Rectal smooth muscle tissue (tissue), 1 donor: Measurements from ENCODE around the gene CRYZL1.

Experiments used
- H3K27ac ChIP-seq: one replicate; pipeline ENCODE4 v1.7.0; 2013; ENCODE audit warnings: low read depth, low read length, inconsistent platforms
- H3K27me3 ChIP-seq: one replicate; pipeline ENCODE4 v1.7.0; 2013; ENCODE audit warnings: low read length; ENCODE audit not compliant: control insufficient read depth, insufficient read depth
- H3K36me3 ChIP-seq: one replicate; pipeline ENCODE4 v1.7.0; 2013; ENCODE audit warnings: low read length; ENCODE audit not compliant: control insufficient read depth, insufficient read depth
- H3K4me1 ChIP-seq: one replicate; pipeline ENCODE4 v1.7.0; 2013; ENCODE audit warnings: low read length; ENCODE audit not compliant: control insufficient read depth, insufficient read depth
- H3K4me3 ChIP-seq: one replicate; pipeline ENCODE4 v1.7.0; 2013; ENCODE audit warnings: low read length
- H3K9ac ChIP-seq: one replicate; pipeline ENCODE4 v1.7.0; 2013; ENCODE audit warnings: low read length

Gene CRYZL1

DNA sequence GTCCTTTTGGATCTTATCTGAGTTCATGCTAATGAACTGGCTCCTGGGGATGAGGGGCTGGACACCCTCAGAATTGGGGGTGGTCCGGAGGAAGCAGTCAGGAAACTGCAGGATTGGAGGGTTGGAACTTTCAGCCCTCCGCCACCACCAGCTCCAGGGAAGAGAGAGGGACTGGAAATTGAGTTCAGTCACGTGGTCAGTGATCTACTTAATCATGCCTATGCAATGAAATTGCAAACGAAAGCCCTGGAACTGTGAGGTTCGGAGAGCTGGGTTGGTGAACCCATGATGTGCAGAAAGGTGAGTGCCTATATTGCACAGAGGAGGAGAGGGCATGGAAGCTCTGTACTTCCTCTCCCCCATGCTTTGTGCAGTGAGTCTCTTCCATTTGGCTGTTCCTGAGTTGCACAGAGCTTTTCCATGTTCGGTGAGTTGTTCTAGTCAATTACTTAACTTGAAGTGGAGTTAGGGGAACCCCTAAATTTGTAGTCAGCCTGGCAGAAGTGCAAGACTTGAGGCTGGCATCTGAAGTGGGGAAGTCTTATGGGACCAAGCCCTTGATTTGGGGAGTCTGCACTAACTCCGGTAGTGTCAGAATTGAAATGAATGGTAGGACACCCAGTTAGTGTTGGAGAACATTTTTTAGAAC, 17.5 kb upstream of the CRYZL1 start:
- H3K27me3 ChIP-seq = no peaks in the 10 kb centered on the region
- no peak overlapping the region for H3K4me3 ChIP-seq
- H3K9ac ChIP-seq = no peak overlapping the region
- H3K27ac ChIP-seq = no peak overlapping the region
- H3K4me1 ChIP-seq = no peaks in the 10 kb centered on the region
- no peaks in the 10 kb centered on the region for H3K36me3 ChIP-seq

DNA sequence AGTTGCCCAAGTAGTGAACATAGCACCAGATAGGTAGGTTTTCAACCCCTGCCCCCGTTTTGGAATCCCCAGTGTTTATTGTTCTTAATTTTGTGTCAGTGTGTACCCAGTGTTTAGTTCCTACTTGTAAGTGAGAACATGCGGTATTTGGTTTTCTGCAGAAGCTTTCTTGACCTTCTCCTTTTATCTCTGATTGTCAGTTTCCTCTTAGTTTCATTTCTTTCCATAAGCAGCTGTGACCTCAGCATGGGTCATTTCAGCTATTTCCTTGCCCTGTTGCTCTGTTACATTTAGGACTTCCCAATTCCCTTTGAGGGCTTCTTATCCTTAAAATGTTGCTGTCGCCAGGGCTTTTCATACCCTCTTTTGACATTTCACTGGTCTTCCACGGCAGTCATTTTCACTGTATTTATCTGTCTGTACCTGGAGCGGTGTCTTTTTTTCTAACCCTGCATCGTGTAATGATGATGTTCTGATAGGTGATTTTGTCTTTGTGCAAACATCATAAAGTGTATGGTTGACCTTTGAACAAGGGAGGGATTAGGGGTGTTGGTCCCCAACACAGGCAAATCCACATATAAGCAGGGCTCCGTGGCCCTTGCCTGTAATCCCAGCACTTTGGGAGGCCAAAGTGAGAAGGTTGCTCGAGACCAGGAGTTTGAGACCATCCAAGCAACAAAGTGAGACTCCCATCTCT, 15.7 kb upstream of the CRYZL1 start:
- Histone ChIP-seq H3K27me3 (no peaks in the 10 kb centered on the region), H3K9ac (no peak overlapping the region), H3K4me3 (peak overlapping the region; percentile 35), H3K36me3 (no peaks in the 10 kb centered on the region), H3K4me1 (no peaks in the 10 kb centered on the region), H3K27ac (no peak overlapping the region)

DNA sequence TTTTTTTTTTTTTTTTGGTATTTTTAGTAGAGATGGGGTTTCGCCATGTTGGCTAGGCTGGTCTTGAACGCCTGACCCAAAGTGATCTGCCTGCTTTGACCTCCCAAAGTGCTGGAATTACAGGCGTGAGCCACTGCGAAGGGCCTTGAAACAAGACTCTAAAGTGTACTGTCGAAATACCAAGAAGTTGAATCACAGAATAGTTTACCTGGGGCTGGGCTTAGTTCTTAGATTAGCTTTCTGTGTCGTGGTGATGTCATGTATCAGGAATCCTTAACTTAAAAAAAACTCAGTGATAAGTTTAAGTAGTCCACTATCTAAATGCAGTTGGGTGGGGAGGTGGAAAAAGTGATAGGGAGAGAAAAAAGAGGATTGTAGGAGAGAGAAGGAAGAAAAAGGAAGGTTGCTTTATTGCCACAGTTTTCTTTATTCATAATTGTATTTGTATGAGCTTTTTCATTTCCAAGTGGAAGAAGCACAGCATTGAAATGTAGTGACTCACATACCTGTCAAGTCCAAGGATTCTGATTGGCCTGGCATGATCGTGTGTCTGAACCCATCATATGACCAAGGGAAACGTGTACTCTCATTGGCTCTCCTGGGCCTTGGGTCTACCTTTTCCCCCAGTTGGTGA, 14.2 kb upstream of the CRYZL1 start:
- Histone ChIP-seq H3K36me3 (no peaks in the 10 kb centered on the region), H3K9ac (no peak overlapping the region), H3K27ac (no peak overlapping the region), H3K4me1 (no peaks in the 10 kb centered on the region), H3K27me3 (no peaks in the 10 kb centered on the region), H3K4me3 (no peak overlapping the region)

DNA sequence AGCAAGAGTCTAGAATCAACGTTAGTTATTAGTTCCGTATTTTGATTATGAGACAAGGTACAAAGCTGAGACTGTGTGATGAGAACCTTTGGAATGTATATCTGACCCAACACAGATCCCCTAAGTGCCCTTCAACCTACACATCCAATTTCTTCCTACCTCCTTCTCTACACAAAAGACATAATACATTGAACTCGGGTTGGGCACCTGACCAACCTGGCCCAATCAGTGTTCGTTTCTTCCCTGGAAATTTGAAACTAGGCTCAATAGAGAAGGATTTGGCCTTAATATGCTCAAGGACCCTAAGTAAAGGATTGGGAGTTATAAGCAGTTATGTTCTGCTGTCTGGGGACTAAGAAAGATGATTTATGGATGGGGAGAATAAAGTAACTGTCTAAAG, 12.9 kb upstream of the CRYZL1 start:
- Histone ChIP-seq H3K27ac (no peak overlapping the region), H3K27me3 (no peaks in the 10 kb centered on the region), H3K36me3 (no peaks in the 10 kb centered on the region), H3K9ac (no peak overlapping the region), H3K4me1 (no peaks in the 10 kb centered on the region), H3K4me3 (no peak overlapping the region)

DNA sequence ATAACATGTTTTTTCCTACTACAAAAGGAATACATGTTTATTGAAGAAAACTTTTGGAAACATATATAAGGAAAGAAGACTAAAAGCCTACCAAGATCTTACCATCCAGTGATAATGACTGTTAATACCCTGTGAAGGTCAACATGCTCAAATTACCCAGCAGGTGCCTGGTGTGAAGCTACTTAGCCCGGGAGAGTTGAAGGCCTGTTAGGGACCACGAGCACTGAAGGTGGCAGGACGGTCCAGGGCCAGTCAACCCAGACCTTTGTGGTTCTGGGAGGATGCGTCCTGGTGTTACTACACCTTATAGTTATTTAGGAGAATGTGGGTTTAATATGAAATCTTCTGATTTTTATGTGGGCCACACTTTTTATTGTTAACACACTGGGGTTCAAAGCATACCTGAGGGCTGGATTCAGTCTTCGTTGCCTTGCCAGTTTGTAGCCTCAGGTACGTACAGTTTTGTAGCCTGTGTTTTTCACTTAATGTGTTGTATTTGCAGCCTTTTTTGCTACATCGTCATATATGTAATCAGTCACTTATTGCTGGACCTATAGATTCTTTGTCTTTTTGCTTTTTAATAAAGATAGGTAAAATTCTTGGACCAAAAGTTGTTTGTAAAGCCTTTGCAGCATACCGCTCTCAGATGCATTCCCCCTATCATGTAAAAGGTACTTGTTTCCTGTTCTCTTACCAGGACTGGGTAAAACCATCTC, 10.6 kb upstream of the CRYZL1 start:
- no peak overlapping the region for H3K27ac ChIP-seq
- H3K4me3 ChIP-seq = no peak overlapping the region
- H3K36me3 ChIP-seq = no peaks in the 10 kb centered on the region
- no peaks in the 10 kb centered on the region for H3K27me3 ChIP-seq
- H3K4me1 ChIP-seq = no peaks in the 10 kb centered on the region
- no peak overlapping the region for H3K9ac ChIP-seq

DNA sequence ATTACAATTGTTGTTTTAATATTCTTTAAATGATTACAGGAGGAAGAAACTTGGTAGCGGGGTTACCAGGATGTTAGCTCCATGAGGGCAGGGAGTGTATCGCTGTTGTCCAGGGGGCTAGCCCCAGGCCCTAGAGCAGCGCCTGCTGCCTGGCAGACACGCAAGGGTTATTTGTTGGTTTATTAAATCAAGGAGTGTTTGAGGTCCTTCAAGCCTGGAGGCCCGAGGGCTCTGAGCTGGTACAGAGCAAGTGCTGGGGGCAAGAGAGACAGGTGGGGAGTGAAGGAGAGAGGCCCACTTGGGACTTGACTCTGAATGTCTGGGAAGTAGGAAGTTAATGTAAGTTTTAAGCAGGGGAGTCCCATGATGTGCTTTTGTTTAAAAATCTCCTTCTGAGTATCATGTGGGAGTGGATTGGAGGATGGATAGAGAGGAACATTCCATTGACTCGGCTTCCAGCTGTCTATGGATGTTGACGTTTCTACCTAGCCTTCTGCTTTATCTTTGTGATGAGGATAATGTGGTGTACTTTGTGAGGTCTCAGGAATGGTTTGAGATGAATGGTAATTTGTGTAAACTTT, 9.5 kb upstream of the CRYZL1 start:
- Histone ChIP-seq H3K27ac (no peak overlapping the region), H3K36me3 (no peaks in the 10 kb centered on the region), H3K4me1 (no peaks in the 10 kb centered on the region), H3K27me3 (no peaks in the 10 kb centered on the region), H3K9ac (no peak overlapping the region), H3K4me3 (no peak overlapping the region)

DNA sequence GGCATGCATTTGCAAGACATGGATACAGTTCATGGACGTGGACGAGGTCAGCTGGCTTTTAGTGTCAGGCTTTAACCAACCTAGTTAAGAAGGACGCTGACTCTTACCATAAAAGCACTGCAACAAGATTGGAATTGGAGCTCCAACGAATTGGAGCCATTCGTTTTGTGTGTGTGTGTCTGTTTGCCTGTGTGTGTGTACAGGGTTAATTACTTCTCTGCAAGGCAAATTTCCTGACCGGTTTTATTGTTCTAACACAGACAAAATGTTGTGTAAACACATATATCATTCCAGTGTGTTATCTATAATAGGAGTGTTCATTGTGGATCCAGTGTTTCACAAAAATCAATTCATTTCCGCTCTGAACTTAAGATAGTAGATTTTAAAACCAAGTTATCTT, 8.7 kb upstream of the CRYZL1 start:
- no peaks in the 10 kb centered on the region for H3K27me3 ChIP-seq
- H3K27ac ChIP-seq = no peak overlapping the region
- no peak overlapping the region for H3K9ac ChIP-seq
- H3K36me3 ChIP-seq = no peaks in the 10 kb centered on the region
- H3K4me3 ChIP-seq = no peak overlapping the region
- H3K4me1 ChIP-seq = no peaks in the 10 kb centered on the region

DNA sequence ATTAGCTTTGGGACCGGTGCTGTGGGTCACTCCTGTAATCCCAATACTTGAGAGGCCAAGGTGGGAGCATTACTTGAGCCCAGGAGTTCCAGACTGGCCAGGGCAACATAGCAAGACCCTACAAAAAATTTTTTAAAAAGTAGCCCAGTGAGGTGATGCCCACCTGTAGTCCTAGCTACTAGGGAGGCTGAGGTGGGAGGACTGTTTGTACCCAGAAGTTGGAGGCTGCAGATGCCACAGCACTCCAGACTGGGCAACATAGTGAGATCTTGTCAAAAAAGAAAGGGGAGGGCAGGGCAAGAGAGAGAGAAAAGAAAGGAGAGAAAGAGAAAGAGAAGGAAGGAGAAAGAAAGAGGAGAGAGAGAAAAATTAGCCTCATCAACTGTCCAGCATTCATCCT, 7.0 kb upstream of the CRYZL1 start:
- H3K4me1 ChIP-seq = peaks cover 5% of the 10 kb centered on the region
- H3K4me3 ChIP-seq = no peak overlapping the region
- H3K36me3 ChIP-seq = no peaks in the 10 kb centered on the region
- no peak overlapping the region for H3K27ac ChIP-seq
- no peak overlapping the region for H3K9ac ChIP-seq
- no peaks in the 10 kb centered on the region for H3K27me3 ChIP-seq

DNA sequence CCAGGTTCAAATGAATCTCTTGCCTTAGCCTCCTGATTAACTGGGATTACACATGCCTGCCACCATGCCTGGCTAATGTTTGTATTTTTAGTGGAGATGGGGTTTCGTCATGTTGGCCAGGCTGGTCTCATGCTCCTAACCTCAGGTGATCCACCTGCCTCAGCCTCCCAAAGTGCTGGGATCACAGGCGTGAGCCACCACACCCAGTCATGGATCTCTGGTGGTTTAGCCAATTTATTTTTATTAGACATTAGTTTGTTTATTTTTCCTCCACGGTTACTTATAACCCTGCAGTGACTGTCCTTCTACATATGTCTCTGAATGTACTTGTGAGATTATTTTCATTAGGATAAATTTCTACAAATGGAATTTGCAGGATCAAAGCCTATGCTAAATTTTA, 6.0 kb upstream of the CRYZL1 start:
- Histone ChIP-seq H3K9ac (no peak overlapping the region), H3K27ac (no peak overlapping the region), H3K4me3 (no peak overlapping the region), H3K36me3 (no peaks in the 10 kb centered on the region), H3K4me1 (peaks cover 5% of the 10 kb centered on the region), H3K27me3 (no peaks in the 10 kb centered on the region)

DNA sequence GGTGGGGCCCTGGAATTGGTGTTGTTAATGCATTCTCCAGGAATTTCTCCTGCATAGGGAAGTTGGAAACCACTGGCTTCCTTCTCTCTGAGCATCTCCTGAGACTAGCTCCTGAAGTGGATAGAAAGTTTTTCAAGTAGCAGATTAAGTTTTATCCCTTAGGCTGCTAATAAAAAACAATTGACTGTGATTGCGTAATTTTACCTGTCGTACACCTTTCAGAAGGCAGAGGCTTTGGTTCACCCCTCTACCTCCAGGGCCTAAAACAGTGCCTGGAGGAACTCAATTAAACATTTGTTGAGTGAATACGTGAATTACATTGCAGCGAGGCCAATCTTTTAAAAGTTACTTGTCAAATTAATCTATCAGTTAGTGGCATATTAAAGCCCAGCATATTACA, 4.2 kb upstream of the CRYZL1 start:
- H3K4me3 ChIP-seq = no peak overlapping the region
- no peaks in the 10 kb centered on the region for H3K27me3 ChIP-seq
- no peak overlapping the region for H3K9ac ChIP-seq
- H3K27ac ChIP-seq = no peak overlapping the region
- peaks cover 5% of the 10 kb centered on the region for H3K4me1 ChIP-seq
- no peaks in the 10 kb centered on the region for H3K36me3 ChIP-seq

DNA sequence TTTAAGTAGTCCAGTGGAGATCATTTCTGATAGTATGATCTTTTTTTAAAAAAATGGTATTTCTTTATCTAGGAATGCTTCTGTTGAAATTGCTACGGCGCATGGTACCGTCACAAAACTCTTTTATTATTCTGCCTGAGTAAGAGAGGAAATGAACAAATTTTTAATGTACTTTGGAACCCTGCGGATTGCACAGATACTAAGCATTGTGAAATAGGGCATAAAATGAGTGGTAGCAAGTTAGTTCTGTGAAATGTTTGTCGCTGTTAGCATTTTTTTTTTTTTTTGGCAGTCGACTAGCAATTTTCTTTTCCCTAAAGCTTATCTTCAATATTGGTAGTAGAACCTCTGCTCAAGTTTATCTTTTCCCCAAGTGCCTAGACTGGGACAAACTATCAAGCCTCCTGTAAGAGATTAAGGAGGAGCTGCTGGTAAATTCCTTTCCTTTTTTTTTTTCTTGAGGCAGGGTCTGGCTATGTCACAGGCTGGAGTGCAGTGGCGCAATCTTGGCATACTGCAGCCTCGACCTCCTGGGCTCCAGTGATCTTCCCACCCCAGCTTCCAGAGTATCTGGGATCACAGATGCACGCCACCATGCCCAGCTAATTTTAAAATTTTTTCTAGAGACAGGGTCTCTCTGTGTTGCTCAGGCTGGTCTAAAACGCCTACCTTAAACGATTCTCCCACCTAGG, 3.0 kb upstream of the CRYZL1 start:
- Histone ChIP-seq H3K9ac (no peak overlapping the region), H3K4me3 (no peak overlapping the region), H3K4me1 (peaks cover 5% of the 10 kb centered on the region), H3K27me3 (no peaks in the 10 kb centered on the region), H3K36me3 (no peaks in the 10 kb centered on the region), H3K27ac (no peak overlapping the region)
